ENCODE data around the gene MCHR1. TPM values are rescaled to one million over a fixed set of nuclear protein-coding genes. Genes with fewer than 3 reads are reported as not detected.
"Not testable (repeated sequence)": the region's sequence is repeated elsewhere in the genome, so short reads cannot be mapped to it uniquely, and the experiment has no call there.

The MCHR1 gene
- total and polyA plus RNA-seq, 2 donors (not counting 1 experiment from before 2014, with no cell fraction given) = 0.20 to 0.99 TPM

DNA sequence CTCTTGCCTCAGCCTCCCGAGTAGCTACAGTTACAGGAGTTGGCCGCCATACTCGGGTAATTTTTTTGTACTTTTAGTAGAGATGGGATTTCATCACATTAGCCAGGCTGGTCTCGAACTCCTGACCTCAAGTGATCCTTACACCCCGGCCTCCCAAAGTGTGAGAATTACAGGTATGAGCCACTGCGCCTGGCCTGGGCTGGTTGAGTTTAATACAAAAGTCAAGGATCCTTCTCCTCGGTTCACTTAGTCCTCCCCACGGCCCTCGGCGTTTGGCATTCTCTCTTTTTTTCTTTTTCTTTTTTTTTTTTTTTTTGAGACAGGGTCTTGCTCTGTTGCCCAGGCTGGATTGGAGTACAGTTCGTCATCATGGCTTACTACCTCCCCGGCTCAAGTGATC, 33.0 kb downstream of the MCHR1 start:
- H3K27me3 ChIP-seq (ENCODE audit: control insufficient read depth, insufficient read depth, low read length) = no peaks in the 10 kb centered on the region
- DNase-seq (ENCODE audit: low read depth in 2 of 2) = no peak
- no peak overlapping the region for H2AFZ ChIP-seq (ENCODE audit: low read length)
- H4K20me1 ChIP-seq (ENCODE audit: control insufficient read depth, extremely low read depth, insufficient read depth, low read length) = no peaks in the 10 kb centered on the region
- no peak overlapping the region for H3K27ac ChIP-seq (ENCODE audit: insufficient read depth, low read length)
- H3K9me3 ChIP-seq (ENCODE audit: control insufficient read depth, insufficient read depth, low read depth, low read length) = no peaks in the 10 kb centered on the region
- H3K9ac ChIP-seq (ENCODE audit: insufficient read depth, low read length) = no peak overlapping the region
- no peaks in the 10 kb centered on the region for H3K36me3 ChIP-seq (ENCODE audit: control insufficient read depth, insufficient read depth, low read length)
- H3K4me3 ChIP-seq (replicated peaks in 1 of 4; ENCODE audit: control extremely low read depth in 1 of 4, insufficient read depth in 1 of 4, low read depth in 3 of 4, low read length in 4 of 4) = no peak overlapping the region
- no peaks in the 10 kb centered on the region for H3K79me2 ChIP-seq (ENCODE audit: control insufficient read depth, insufficient read depth, low read length)
- H3K4me2 ChIP-seq (ENCODE audit: extremely low read depth, insufficient read depth, low read length) = no peak overlapping the region
- TF ChIP-seq EZH2 (IDR thresholded peaks at IDR 0.05; ENCODE audit: low read length, missing control alignments) = no peak
- TF ChIP-seq, protein P1, sequence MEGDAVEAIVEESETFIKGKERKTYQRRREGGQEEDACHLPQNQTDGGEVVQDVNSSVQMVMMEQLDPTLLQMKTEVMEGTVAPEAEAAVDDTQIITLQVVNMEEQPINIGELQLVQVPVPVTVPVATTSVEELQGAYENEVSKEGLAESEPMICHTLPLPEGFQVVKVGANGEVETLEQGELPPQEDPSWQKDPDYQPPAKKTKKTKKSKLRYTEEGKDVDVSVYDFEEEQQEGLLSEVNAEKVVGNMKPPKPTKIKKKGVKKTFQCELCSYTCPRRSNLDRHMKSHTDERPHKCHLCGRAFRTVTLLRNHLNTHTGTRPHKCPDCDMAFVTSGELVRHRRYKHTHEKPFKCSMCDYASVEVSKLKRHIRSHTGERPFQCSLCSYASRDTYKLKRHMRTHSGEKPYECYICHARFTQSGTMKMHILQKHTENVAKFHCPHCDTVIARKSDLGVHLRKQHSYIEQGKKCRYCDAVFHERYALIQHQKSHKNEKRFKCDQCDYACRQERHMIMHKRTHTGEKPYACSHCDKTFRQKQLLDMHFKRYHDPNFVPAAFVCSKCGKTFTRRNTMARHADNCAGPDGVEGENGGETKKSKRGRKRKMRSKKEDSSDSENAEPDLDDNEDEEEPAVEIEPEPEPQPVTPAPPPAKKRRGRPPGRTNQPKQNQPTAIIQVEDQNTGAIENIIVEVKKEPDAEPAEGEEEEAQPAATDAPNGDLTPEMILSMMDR (conservative IDR thresholded peaks at IDR 0.05 in 1 of 2, IDR thresholded peaks at IDR 0.05 in 1 of 2; ENCODE audit: low read depth in 1 of 2, low read length in 2 of 2) = no peak
- peaks cover 11% of the 10 kb centered on the region for H3K4me1 ChIP-seq (ENCODE audit: control insufficient read depth, extremely low read depth, insufficient read depth, low read length)

DNA sequence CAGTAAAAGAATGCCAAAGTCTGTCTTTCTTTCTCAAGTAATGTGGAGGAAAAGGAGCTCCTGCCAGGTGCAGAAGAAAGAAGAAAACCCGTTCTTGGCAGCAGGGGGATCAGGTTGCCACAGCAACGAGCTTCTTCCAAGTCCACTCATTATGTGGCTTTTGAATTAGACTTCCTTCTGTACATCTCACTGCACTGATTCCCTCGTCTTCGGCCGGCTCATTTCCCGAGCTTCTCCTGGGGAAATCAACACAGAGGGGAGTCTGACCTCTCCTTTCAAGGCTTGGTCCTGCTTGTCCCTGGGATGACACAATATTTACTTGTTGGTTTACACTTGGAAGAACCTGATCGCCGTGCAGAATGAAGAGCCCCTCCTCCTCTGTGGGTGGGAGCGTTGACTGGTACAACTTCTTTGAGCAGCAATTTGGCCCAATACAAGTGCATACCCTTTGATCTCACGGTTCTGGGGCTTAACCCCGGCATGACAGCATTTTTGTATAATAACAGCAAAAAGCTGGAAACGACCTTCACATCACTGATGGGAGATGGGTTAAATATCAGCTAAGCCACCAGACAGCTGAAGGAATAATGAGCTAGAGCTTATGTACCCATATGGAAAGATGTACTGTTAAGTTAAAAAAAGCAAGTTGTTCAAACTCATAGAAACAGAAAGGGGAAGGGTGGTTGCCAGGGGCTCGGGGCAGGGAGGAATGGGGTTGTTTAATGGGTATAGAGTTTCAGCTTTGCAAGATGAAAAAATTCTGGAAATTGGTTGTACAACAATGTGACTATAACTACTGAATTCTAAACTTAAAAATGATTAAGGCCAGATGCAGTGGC, 35.4 kb downstream of the MCHR1 start:
- H4K20me1 ChIP-seq (ENCODE audit: control insufficient read depth, extremely low read depth, insufficient read depth, low read length) = no peaks in the 10 kb centered on the region
- no peak overlapping the region for H3K9ac ChIP-seq (ENCODE audit: insufficient read depth, low read length)
- H3K79me2 ChIP-seq (ENCODE audit: control insufficient read depth, insufficient read depth, low read length) = no peaks in the 10 kb centered on the region
- peak overlapping the region; percentile 17 for H3K4me2 ChIP-seq (ENCODE audit: extremely low read depth, insufficient read depth, low read length)
- H3K4me3 ChIP-seq (replicated peaks in 1 of 4; ENCODE audit: control extremely low read depth in 1 of 4, insufficient read depth in 1 of 4, low read depth in 3 of 4, low read length in 4 of 4) = no peak overlapping the region
- peak; percentile 45 to 90 for DNase-seq (ENCODE audit: low read depth in 2 of 2)
- H2AFZ ChIP-seq (ENCODE audit: low read length) = peak overlapping the region; percentile 41
- TF ChIP-seq EZH2 (IDR thresholded peaks at IDR 0.05; ENCODE audit: low read length, missing control alignments) = no peak
- TF ChIP-seq, protein P1 (conservative IDR thresholded peaks at IDR 0.05 in 1 of 2, IDR thresholded peaks at IDR 0.05 in 1 of 2; ENCODE audit: low read depth in 1 of 2, low read length in 2 of 2) = no peak
- no peaks in the 10 kb centered on the region for H3K36me3 ChIP-seq (ENCODE audit: control insufficient read depth, insufficient read depth, low read length)
- H3K27ac ChIP-seq (ENCODE audit: insufficient read depth, low read length) = no peak overlapping the region
- peaks cover 9% of the 10 kb centered on the region for H3K4me1 ChIP-seq (ENCODE audit: control insufficient read depth, extremely low read depth, insufficient read depth, low read length)
- H3K9me3 ChIP-seq (ENCODE audit: control insufficient read depth, insufficient read depth, low read depth, low read length) = no peaks in the 10 kb centered on the region
- no peaks in the 10 kb centered on the region for H3K27me3 ChIP-seq (ENCODE audit: control insufficient read depth, insufficient read depth, low read length)

DNA sequence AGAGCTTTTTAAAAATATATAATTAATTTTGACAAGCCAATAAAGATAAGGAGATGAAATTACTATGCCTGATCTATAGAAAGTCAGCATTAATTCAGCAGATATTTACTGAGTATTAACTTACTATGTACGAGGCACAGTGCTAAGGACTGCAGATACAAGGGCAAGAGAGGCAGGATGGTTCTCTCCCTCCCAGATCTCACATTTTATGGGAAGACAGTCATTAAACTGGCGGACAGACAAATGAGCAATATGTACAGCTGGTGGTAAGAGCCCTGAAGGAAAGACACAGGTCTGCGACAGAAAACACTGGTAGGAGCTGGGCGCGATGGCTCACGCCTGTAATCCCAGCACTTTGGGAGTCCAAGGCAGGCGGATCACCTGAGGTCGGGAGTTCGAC, 36.8 kb downstream of the MCHR1 start:
- Histone ChIP-seq H2AFZ (ENCODE audit: low read length) (no peak overlapping the region), H3K4me2 (ENCODE audit: extremely low read depth, insufficient read depth, low read length) (no peak overlapping the region), H3K9me3 (ENCODE audit: control insufficient read depth, insufficient read depth, low read depth, low read length) (no peaks in the 10 kb centered on the region), H3K79me2 (ENCODE audit: control insufficient read depth, insufficient read depth, low read length) (no peaks in the 10 kb centered on the region), H3K4me3 (replicated peaks in 1 of 4; ENCODE audit: control extremely low read depth in 1 of 4, insufficient read depth in 1 of 4, low read depth in 3 of 4, low read length in 4 of 4) (no peak overlapping the region), H3K4me1 (ENCODE audit: control insufficient read depth, extremely low read depth, insufficient read depth, low read length) (peaks cover 5% of the 10 kb centered on the region), H3K27me3 (ENCODE audit: control insufficient read depth, insufficient read depth, low read length) (no peaks in the 10 kb centered on the region), H3K27ac (ENCODE audit: insufficient read depth, low read length) (no peak overlapping the region), H3K9ac (ENCODE audit: insufficient read depth, low read length) (no peak overlapping the region), H4K20me1 (ENCODE audit: control insufficient read depth, extremely low read depth, insufficient read depth, low read length) (no peaks in the 10 kb centered on the region), H3K36me3 (ENCODE audit: control insufficient read depth, insufficient read depth, low read length) (no peaks in the 10 kb centered on the region)
- DNase-seq (ENCODE audit: low read depth in 2 of 2) = no peak
- TF ChIP-seq, protein P1 (conservative IDR thresholded peaks at IDR 0.05 in 1 of 2, IDR thresholded peaks at IDR 0.05 in 1 of 2; ENCODE audit: low read depth in 1 of 2, low read length in 2 of 2) = no peak
- no peak for TF ChIP-seq EZH2 (IDR thresholded peaks at IDR 0.05; ENCODE audit: low read length, missing control alignments)

DNA sequence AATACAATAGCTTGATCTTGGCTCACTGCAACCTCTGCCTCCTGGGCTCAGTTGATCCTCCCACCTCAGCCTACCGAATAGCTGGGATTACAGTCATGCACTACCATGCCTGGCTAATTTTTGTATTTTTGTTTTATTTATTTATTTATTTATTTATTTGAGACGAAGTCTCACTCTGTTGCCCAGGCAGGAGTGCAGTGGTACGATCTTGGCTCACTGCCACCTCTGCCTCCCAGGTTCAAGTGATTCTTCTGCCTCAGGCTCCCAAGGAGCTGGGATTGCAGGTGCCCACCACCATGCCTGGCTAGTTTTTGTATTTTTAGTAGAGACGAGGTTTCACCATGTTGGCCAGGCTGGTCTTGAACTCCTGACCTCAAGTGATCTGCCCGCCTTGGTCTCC, 38.4 kb downstream of the MCHR1 start:
- not testable (repeated sequence) for DNase-seq (ENCODE audit: low read depth in 2 of 2); H2AFZ ChIP-seq (ENCODE audit: low read length); H3K4me1 ChIP-seq (ENCODE audit: control insufficient read depth, extremely low read depth, insufficient read depth, low read length); H3K9me3 ChIP-seq (ENCODE audit: control insufficient read depth, insufficient read depth, low read depth, low read length); H3K27me3 ChIP-seq (ENCODE audit: control insufficient read depth, insufficient read depth, low read length); H3K79me2 ChIP-seq (ENCODE audit: control insufficient read depth, insufficient read depth, low read length); H3K27ac ChIP-seq (ENCODE audit: insufficient read depth, low read length); H4K20me1 ChIP-seq (ENCODE audit: control insufficient read depth, extremely low read depth, insufficient read depth, low read length); H3K36me3 ChIP-seq (ENCODE audit: control insufficient read depth, insufficient read depth, low read length); H3K4me2 ChIP-seq (ENCODE audit: extremely low read depth, insufficient read depth, low read length); H3K9ac ChIP-seq (ENCODE audit: insufficient read depth, low read length); H3K4me3 ChIP-seq (replicated peaks in 1 of 4; ENCODE audit: control extremely low read depth in 1 of 4, insufficient read depth in 1 of 4, low read depth in 3 of 4, low read length in 4 of 4)

Measured in fibroblast of lung (primary cell).